HepG2 (cell line): ENCODE results near the gene PRKAR2B. TPM values are rescaled to one million over a fixed set of nuclear protein-coding genes. Genes with fewer than 3 reads are reported as not detected.

ENCODE experiments used
- ATAC-seq: fragments of 200-7000 bp; cut with Tn5 transposase; 3 replicates; pipeline ENCODE4 v1.9.1; 2020; ENCODE audit warnings: mild to moderate bottlenecking, moderate library complexity
- BruUV-seq: library from RNA; stranded (reverse); fragments of 400-500 nt; replicated peaks from 2 replicates; lab custom pipeline; 2021; lab: Mats Ljungman, UMichigan
- CTCF ChIA-PET: fragments of 300-600 bp; formaldehyde crosslinking; extraction: SDS; loops from one replicate; lab custom pipeline; 2021; ENCODE audit warnings: low total read pairs, inconsistent platforms, low intra/inter-chr PET ratio; lab: Yijun Ruan, JAX
- POLR2A ChIA-PET: fragments of 350-600 bp; sonication (Branson Sonifier 250); formaldehyde crosslinking; loops from one replicate; lab custom pipeline; 2020; ENCODE audit warnings: antibody characterized with exemption, inconsistent platforms; lab: Yijun Ruan, JAX
- DNase-seq: peaks from one replicate; pipeline ENCODE4 v3.0.0-alpha.2; 2015; ENCODE audit warnings: low spot score
- FAIRE-seq: peaks from 3 replicates; lab custom pipeline; 2011; peaks lifted over from hg19 to GRCh38; lab: Jason Lieb, UNC
- H2AFZ ChIP-seq: one replicate; pipeline ENCODE4 v1.6.1; 2011; ENCODE audit warnings: low read length, inconsistent platforms
- H3K27ac ChIP-seq: fragments of 300-600 bp; 3 replicates; pipeline ENCODE4 v1.8.0; 2011; ENCODE audit warnings: mixed run types, mild to moderate bottlenecking, mixed read lengths, low read length, inconsistent platforms; ENCODE audit not compliant: insufficient read depth; ENCODE audit errors: extremely low read length
- H3K27me3 ChIP-seq, 2 experiments: fragments of 200-600 bp in 1 of 2; 2 replicates in 1 of 2; 3 replicates in 1 of 2; pipeline versions ENCODE4 v1.6.0 to v1.8.0; 2011; ENCODE audit warnings: low read length in 2 of 2, mild to moderate bottlenecking in 2 of 2, moderate library complexity in 2 of 2, inconsistent platforms in 1 of 2; ENCODE audit not compliant: insufficient read depth in 2 of 2, control insufficient read depth in 1 of 2
- H3K36me3 ChIP-seq, 2 experiments: fragments of 200-600 bp in 1 of 2; replicated peaks in 1 of 2; 2 replicates in 1 of 2; 3 replicates in 1 of 2; pipeline versions ENCODE4 v1.5.1 to v1.8.0; 2011; ENCODE audit warnings: low read length in 2 of 2, inconsistent platforms in 1 of 2; ENCODE audit not compliant: insufficient read depth in 2 of 2, control insufficient read depth in 1 of 2
- H3K4me1 ChIP-seq: 2 replicates; pipeline ENCODE4 v1.5.1; 2012; ENCODE audit warnings: low read length, inconsistent platforms; ENCODE audit not compliant: insufficient read depth
- H3K4me2 ChIP-seq: 2 replicates; pipeline ENCODE4 v1.6.0; 2011; ENCODE audit warnings: low read depth, low read length, inconsistent platforms
- H3K4me3 ChIP-seq, 3 experiments: fragments of 200-600 bp in 1 of 3; sonication (generic), shearing (Covaris generic) in 1 of 3; replicated peaks in 1 of 3; 2 replicates each; pipeline ENCODE4 v1.5.1; 2011 to 2016; ENCODE audit warnings: low read length in 3 of 3, inconsistent platforms in 2 of 3, low read depth in 2 of 3, mild to moderate bottlenecking in 2 of 3, control low read depth in 1 of 3, mixed read lengths in 1 of 3; ENCODE audit not compliant: insufficient read depth in 1 of 3
- H3K79me2 ChIP-seq: one replicate; pipeline ENCODE4 v1.6.1; 2011; ENCODE audit warnings: low read length, inconsistent platforms; ENCODE audit not compliant: insufficient read depth
- H3K9ac ChIP-seq: 2 replicates; pipeline ENCODE4 v1.6.0; 2011; ENCODE audit warnings: mild to moderate bottlenecking, low read depth, low read length, inconsistent platforms; ENCODE audit not compliant: insufficient read depth
- H3K9me3 ChIP-seq: 2 replicates; pipeline ENCODE4 v1.5.1; 2012; ENCODE audit warnings: mild to moderate bottlenecking, low read length
- H4K20me1 ChIP-seq: 2 replicates; pipeline ENCODE4 v1.6.0; 2011; ENCODE audit warnings: inconsistent platforms, mild to moderate bottlenecking, low read length, moderate library complexity; ENCODE audit not compliant: insufficient read depth
- RFX3 ChIP-seq: IDR thresholded peaks from 2 replicates; pipeline ENCODE4 v1.6.1; 2016; ENCODE audit warnings: missing biosample characterization, missing genetic modification reagents
- ZNF432 ChIP-seq: sonication (generic); formaldehyde crosslinking; IDR thresholded peaks from 2 replicates; pipeline ENCODE4 v1.5.0; 2020; ENCODE audit warnings: missing genetic modification reagents, mild to moderate bottlenecking, borderline replicate concordance
- ZNF512 ChIP-seq: sonication (generic); formaldehyde crosslinking; IDR thresholded peaks from 2 replicates; pipeline ENCODE4 v1.4.0; 2020; ENCODE audit warnings: mild to moderate bottlenecking, missing genetic modification reagents
- ZNF747 ChIP-seq: sonication (generic); formaldehyde crosslinking; IDR thresholded peaks from 2 replicates; pipeline ENCODE4 v1.8.1; 2023; ENCODE audit warnings: missing genetic modification reagents, mild to moderate bottlenecking, borderline replicate concordance
- ZNF770 ChIP-seq: sonication (generic); formaldehyde crosslinking; IDR thresholded peaks from 2 replicates; pipeline ENCODE4 v1.5.0; 2020; ENCODE audit warnings: mild to moderate bottlenecking, missing genetic modification reagents
- ZNF772 ChIP-seq: sonication (generic); formaldehyde crosslinking; IDR thresholded peaks from 2 replicates; pipeline ENCODE4 v1.5.0; 2020; ENCODE audit warnings: mild to moderate bottlenecking, missing genetic modification reagents
- ZNF790 ChIP-seq: sonication (generic); formaldehyde crosslinking; IDR thresholded peaks from 2 replicates; pipeline ENCODE4 v1.8.0; 2022; ENCODE audit warnings: missing genetic modification reagents, mild to moderate bottlenecking, borderline replicate concordance
- WGBS: methylation state at CpG from one replicate; pipeline ENCODE4 v1.1.6; 2017; ENCODE audit warnings: low lambda C conversion rate; 5-methylcytosine and 5-hydroxymethylcytosine counted together
- in situ Hi-C: cut with HindIII; loops from 2 replicates; pipeline ENCODE4 v1.10.0; 2017; ENCODE audit warnings: low pct_unique_long_range_greater_than_20kb; ENCODE audit not compliant: extremely low pct_ligation_motif_present
- intact Hi-C: fragments of 100-400 bp; cut with micrococcal nuclease; formaldehyde crosslinking; loops from one replicate; pipeline ENCODE4 v1.10.0; 2022; ENCODE audit not compliant: unreplicated experiment
- polyA plus RNA-seq, 8 experiments: library from polyadenylated mRNA; depleted of rRNA in 3 of 8; stranded (reverse) in 7 of 8; unstranded in 1 of 8; fragments of >200 nt; fragmentation: Illumina TruSeq in 4 of 8; extraction: Trizol in 4 of 8; gene quantifications; 2 replicates each; pipeline versions ENCODE4 v1.2.1 to v1.2.3, GENCODE V29; 2011 to 2016; ENCODE audit warnings: low read depth in 4 of 8, missing spikeins in 1 of 8, mixed read lengths in 1 of 8; ENCODE audit not compliant: insufficient read depth in 1 of 8
- total RNA-seq, 5 experiments: library from RNA; depleted of rRNA; stranded (reverse); fragments of >200 nt; fragmentation: Illumina TruSeq; extraction: Trizol; gene quantifications; 2 replicates each; pipeline ENCODE4 v1.2.3, GENCODE V29; 2016; ENCODE audit warnings: low read depth in 1 of 5

Gene PRKAR2B
- total and polyA plus RNA-seq, 2 of the 13 experiments (the other 11 are each of a cell fraction or from before 2014, with no cell fraction given): not detected

GRCh38 chr7:107029764-107030286 lies 14.7 kb upstream of the PRKAR2B start (continued):
- no peak for TF ChIP-seq ZNF747 (CRISPR knock-in tag)
- TF ChIP-seq, all 625 proteins: peak for 0

- in situ Hi-C loops (no loop called here), intact Hi-C loops (no loop called here)
- ATAC-seq: no peak
- FAIRE-seq: no peak
- POLR2A ChIA-PET: no interaction called here
- Histone ChIP-seq H3K9me3 (no peaks in the 10 kb centered on the region), H3K27ac (no peak overlapping the region), H3K4me3 (no peak overlapping the region), H3K27me3 (0 out of 5 replicates have a peak, but pooled peaks cover 0 to 4% of the 10 kb centered on the region in 2 experiments), H3K4me1 (no peaks in the 10 kb centered on the region), H3K36me3 (no peaks in the 10 kb centered on the region), H3K9ac (no peak overlapping the region), H3K4me2 (no peak overlapping the region), H3K79me2 (no peaks in the 10 kb centered on the region)
- no peak for DNase-seq
- TF ChIP-seq ZNF512 (CRISPR knock-in tag): no peak
- no peak for TF ChIP-seq ZNF770 (CRISPR knock-in tag)
- TF ChIP-seq ZNF790 (CRISPR knock-in tag): no peak
- no peak for TF ChIP-seq ZNF772 (CRISPR knock-in tag)
- no peak for TF ChIP-seq RFX3 (CRISPR knock-in tag)
- TF ChIP-seq ZNF432 (CRISPR knock-in tag): no peak
- TF ChIP-seq, all 625 proteins: peak for 0
- CTCF ChIA-PET: no interaction called here
- no peak overlapping the region for H2AFZ ChIP-seq
- WGBS: 37% methylated on average over 2 of the region's 2 CpGs
- no peaks in the 10 kb centered on the region for H4K20me1 ChIP-seq
- no TSS peak for BruUV-seq
Observed at GRCh38 chr7:107032050-107032449, 12.5 kb upstream of the PRKAR2B start.
